HEK293 (cell line): Measurements from ENCODE around the gene SMURF2.
A peak's percentile ranks its signal among the peaks of the same experiment; 100 is the strongest.

Experiments used
- CTCF ChIA-PET: fragments of 350-600 bp; formaldehyde crosslinking; extraction: SDS; loops from one replicate; lab custom pipeline; 2021; ENCODE audit warnings: antibody characterized with exemption; lab: Yijun Ruan, JAX
- POLR2A ChIA-PET: fragments of 300-600 bp; formaldehyde crosslinking; extraction: SDS; loops from one replicate; lab custom pipeline; 2020; ENCODE audit warnings: antibody characterized with exemption, inconsistent platforms; lab: Yijun Ruan, JAX
- H3K27ac ChIP-seq: fragments of 200-500 bp; sonication (Bioruptor generic); 2 replicates; pipeline ENCODE4 v1.5.1; 2014; ENCODE audit warnings: low read depth, low read length, control low read depth, inconsistent platforms; ENCODE audit errors: extremely low read depth
- H3K36me3 ChIP-seq, 2 experiments: fragments of 200-500 bp in 1 of 2; sonication (Bioruptor generic) in 1 of 2; 1 replicate in 1 of 2; 2 replicates in 1 of 2; pipeline ENCODE4 v1.5.1; 2014 to 2017; ENCODE audit warnings: inconsistent platforms in 2 of 2, low read length in 2 of 2; ENCODE audit not compliant: control insufficient read depth in 2 of 2, insufficient read depth in 1 of 2
- H3K4me1 ChIP-seq: fragments of 200-500 bp; sonication (Bioruptor generic); 2 replicates; pipeline ENCODE4 v1.5.1; 2014; ENCODE audit warnings: mild to moderate bottlenecking, low read length, inconsistent platforms; ENCODE audit not compliant: control insufficient read depth, insufficient read depth
- H3K4me3 ChIP-seq: 2 replicates; pipeline ENCODE4 v1.5.1; 2011; ENCODE audit warnings: low read depth, mild to moderate bottlenecking, control low read depth, low read length, moderate library complexity
- H3K9me3 ChIP-seq: fragments of 200-500 bp; sonication (Bioruptor generic); 2 replicates; pipeline ENCODE4 v1.5.1; 2014; ENCODE audit warnings: low read depth, low read length, inconsistent platforms; ENCODE audit not compliant: control insufficient read depth, insufficient read depth
- BCL11A ChIP-seq: fragments of 450-650 bp; formaldehyde crosslinking; IDR thresholded peaks from 2 replicates; pipeline ENCODE4 v1.5.1; 2016; ENCODE audit warnings: low read depth, missing biosample characterization, missing genetic modification characterization
- BCL11B ChIP-seq: fragments of 450-650 bp; formaldehyde crosslinking; IDR thresholded peaks from 2 replicates; pipeline ENCODE4 v1.5.1; 2016; ENCODE audit warnings: low read depth, missing biosample characterization, missing genetic modification characterization
- EGR2 ChIP-seq: fragments of 450-650 bp; formaldehyde crosslinking; IDR thresholded peaks from 2 replicates; pipeline ENCODE4 v1.5.1; 2016; ENCODE audit warnings: low read depth, missing biosample characterization, missing genetic modification characterization
- INSM2 ChIP-seq: fragments of 450-650 bp; formaldehyde crosslinking; IDR thresholded peaks from 2 replicates; pipeline ENCODE4 v1.5.1; 2016; ENCODE audit warnings: missing biosample characterization, missing genetic modification characterization
- KLF1 ChIP-seq: fragments of 450-650 bp; formaldehyde crosslinking; IDR thresholded peaks from 2 replicates; pipeline ENCODE4 v1.5.1; 2016; ENCODE audit warnings: missing biosample characterization, missing genetic modification characterization
- KLF16 ChIP-seq: fragments of 450-650 bp; formaldehyde crosslinking; IDR thresholded peaks from 2 replicates; pipeline ENCODE4 v1.5.1; 2017; ENCODE audit warnings: missing biosample characterization, missing genetic modification characterization
- KLF8 ChIP-seq: fragments of 450-650 bp; formaldehyde crosslinking; IDR thresholded peaks from 2 replicates; pipeline ENCODE4 v1.5.1; 2016; ENCODE audit warnings: missing biosample characterization, missing genetic modification characterization
- OSR2 ChIP-seq: fragments of 450-650 bp; formaldehyde crosslinking; IDR thresholded peaks from 2 replicates; pipeline ENCODE4 v1.5.1; 2016; ENCODE audit warnings: missing biosample characterization, missing genetic modification characterization
- PRDM1 ChIP-seq: fragments of 450-650 bp; formaldehyde crosslinking; IDR thresholded peaks from 2 replicates; pipeline ENCODE4; 2016; ENCODE audit warnings: missing biosample characterization, missing genetic modification characterization
- PRDM2 ChIP-seq: fragments of 450-650 bp; formaldehyde crosslinking; IDR thresholded peaks from 2 replicates; pipeline ENCODE4 v1.5.1; 2016; ENCODE audit warnings: missing biosample characterization, missing genetic modification characterization, borderline replicate concordance
- SP2 ChIP-seq: fragments of 450-650 bp; formaldehyde crosslinking; IDR thresholded peaks from 2 replicates; pipeline ENCODE4 v1.5.1; 2016; ENCODE audit warnings: missing biosample characterization, missing genetic modification characterization
- SP3 ChIP-seq: fragments of 450-650 bp; formaldehyde crosslinking; IDR thresholded peaks from 2 replicates; pipeline ENCODE4 v1.5.1; 2016; ENCODE audit warnings: missing biosample characterization, missing genetic modification characterization
- ZBTB21 ChIP-seq: fragments of 450-650 bp; formaldehyde crosslinking; IDR thresholded peaks from 2 replicates; pipeline ENCODE4 v1.5.1; 2017; ENCODE audit warnings: missing biosample characterization, missing genetic modification characterization
- ZBTB48 ChIP-seq: fragments of 450-650 bp; formaldehyde crosslinking; IDR thresholded peaks from 2 replicates; pipeline ENCODE4 v1.5.1; 2016; ENCODE audit warnings: missing biosample characterization, missing genetic modification characterization
- ZFP37 ChIP-seq: fragments of 450-650 bp; formaldehyde crosslinking; IDR thresholded peaks from 2 replicates; pipeline ENCODE4 v1.5.1; 2016; ENCODE audit warnings: missing biosample characterization, missing genetic modification characterization
- ZFP69B ChIP-seq: fragments of 450-650 bp; formaldehyde crosslinking; IDR thresholded peaks from 2 replicates; pipeline ENCODE4 v1.5.1; 2016; ENCODE audit warnings: missing biosample characterization, missing genetic modification characterization
- ZNF16 ChIP-seq: fragments of 450-650 bp; formaldehyde crosslinking; IDR thresholded peaks from 2 replicates; pipeline ENCODE4 v1.5.1; 2016; ENCODE audit warnings: low read depth, missing biosample characterization, missing genetic modification characterization
- ZNF223 ChIP-seq: fragments of 450-650 bp; formaldehyde crosslinking; IDR thresholded peaks from 2 replicates; pipeline ENCODE4 v1.5.1; 2016; ENCODE audit warnings: missing biosample characterization, missing genetic modification characterization
- ZNF274 ChIP-seq, 2 experiments: fragments of 200-500 bp in 1 of 2; fragments of 450-650 bp in 1 of 2; sonication (Bioruptor generic) in 1 of 2; formaldehyde crosslinking in 1 of 2; IDR thresholded peaks; 2 replicates each; pipeline versions ENCODE4 v1.5.1 to v1.6.1; 2014 to 2016; ENCODE audit warnings: borderline replicate concordance in 1 of 2, inconsistent platforms in 1 of 2, low read length in 1 of 2, missing biosample characterization in 1 of 2, missing genetic modification characterization in 1 of 2
- ZNF335 ChIP-seq: fragments of 450-650 bp; formaldehyde crosslinking; conservative IDR thresholded peaks from 2 replicates; pipeline ENCODE4 v1.5.1; 2016; ENCODE audit warnings: missing biosample characterization, missing genetic modification characterization
- ZNF366 ChIP-seq: fragments of 450-650 bp; formaldehyde crosslinking; conservative IDR thresholded peaks from 2 replicates; pipeline ENCODE4 v1.5.1; 2016; ENCODE audit warnings: missing biosample characterization, missing genetic modification characterization
- ZNF391 ChIP-seq: fragments of 450-650 bp; formaldehyde crosslinking; IDR thresholded peaks from 2 replicates; pipeline ENCODE4 v1.5.1; 2016; ENCODE audit warnings: low read depth, missing biosample characterization, missing genetic modification characterization, borderline replicate concordance
- ZNF660 ChIP-seq: fragments of 450-650 bp; IDR thresholded peaks from 2 replicates; pipeline ENCODE4 v1.5.1; 2018; ENCODE audit warnings: missing biosample characterization, mild to moderate bottlenecking, missing genetic modification characterization
- ZNF791 ChIP-seq: fragments of 450-650 bp; formaldehyde crosslinking; IDR thresholded peaks from 2 replicates; pipeline ENCODE4 v1.5.1; 2016; ENCODE audit warnings: missing biosample characterization, missing genetic modification characterization
- ZSCAN16 ChIP-seq: fragments of 450-650 bp; formaldehyde crosslinking; IDR thresholded peaks from 2 replicates; pipeline ENCODE4 v1.5.1; 2016; ENCODE audit warnings: missing biosample characterization, missing genetic modification characterization
- ZSCAN30 ChIP-seq: fragments of 450-650 bp; IDR thresholded peaks from 2 replicates; pipeline ENCODE4 v1.5.1; 2018; ENCODE audit warnings: missing biosample characterization, mild to moderate bottlenecking, missing genetic modification characterization, moderate library complexity
- TF ChIP-seq, protein P1 (sequence below): fragments of 450-650 bp; formaldehyde crosslinking; IDR thresholded peaks from 2 replicates; pipeline ENCODE4 v1.5.1; 2016; ENCODE audit warnings: missing biosample characterization, missing genetic modification characterization

Gene SMURF2

GRCh38 chr17:64506576-64507412 lies 155.3 kb downstream of the SMURF2 start, which contains the start of gene CEP95 (continued):
- peak; percentile 56; the same call in 1 of the 2 replicates for TF ChIP-seq ZNF366 (tag by site-specific recombination)
- peak; percentile 92 for TF ChIP-seq SP3 (tag by site-specific recombination)
- TF ChIP-seq ZNF791 (tag by site-specific recombination), result no peak
- TF ChIP-seq ZNF391, result peak; percentile 74; the same call in 1 of the 2 replicates
- no peak for TF ChIP-seq OSR2 (tag by site-specific recombination)
- TF ChIP-seq ZBTB21, result peak; percentile 80
- peak; percentile 31; the same call in 1 of the 2 replicates for TF ChIP-seq ZBTB48
- TF ChIP-seq SP2 (tag by site-specific recombination), result peak; percentile 81
- peak; percentile 65 for TF ChIP-seq ZNF335 (tag by site-specific recombination)
- TF ChIP-seq ZNF16 (tag by site-specific recombination), result no peak
- TF ChIP-seq, all 188 proteins: peak for 68

DNA sequence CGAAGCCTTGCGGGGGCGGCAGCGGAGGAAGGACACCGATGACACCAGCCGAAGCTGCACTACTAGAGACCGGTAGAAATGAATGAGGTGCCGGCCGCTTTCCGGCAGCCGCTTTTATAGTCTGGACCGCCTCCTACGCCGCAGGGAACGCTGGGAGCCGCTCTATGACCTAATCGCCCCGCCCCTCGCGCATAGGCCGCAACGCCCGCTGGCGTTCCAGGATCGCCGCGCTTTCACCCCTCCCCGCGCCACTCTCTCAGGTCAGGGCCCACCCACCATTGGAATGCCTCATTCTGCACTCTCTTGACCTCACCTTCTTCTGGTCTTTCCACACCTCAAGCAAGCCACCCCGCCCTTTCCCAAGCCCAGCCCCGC lies 155.9 kb downstream of the SMURF2 start, which contains the start of gene DDX5:
Gene DDX5 (minus strand): TSS at position 89 of the 375 bp plus-strand sequence. CDS start 170 bp downstream, outside the sequence.
- ChIA-PET POLR2A (interaction anchor here (0.6 to 4.2 kb wide), 28 partner anchors 9 to 1859 kb away, joined by 3 to 146 read pairs (median 5); partner anchors contain the start of genes POLG2 and SMURF2), CTCF (interaction anchor here (0.6 to 1.9 kb wide), 2 partner anchors 85 to 929 kb away, joined by 3 to 10 read pairs; no protein-coding TSS in a partner anchor)
- H3K36me3 ChIP-seq, result peaks cover 45 to 66% of the 10 kb centered on the region in 2 experiments
- TF ChIP-seq SP3 (tag by site-specific recombination) (peak; percentile 91), ZNF335 (tag by site-specific recombination) (0 out of 2 replicates have a peak, but pooled peaks have one; percentile 1), ZFP37 (tag by site-specific recombination) (no peak), ZNF223 (peak; percentile 60; the same call in 1 of the 2 replicates), BCL11A (tag by site-specific recombination) (peak; percentile 88; the same call in 1 of the 2 replicates), BCL11B (tag by site-specific recombination) (peak; percentile 96), ZNF366 (tag by site-specific recombination) (peak; percentile 91), ZFP69B (tag by site-specific recombination) (peak; percentile 65; the same call in 1 of the 2 replicates), KLF1 (tag by site-specific recombination) (peak; percentile 99), ZNF274 (IDR thresholded peaks at IDR 0.05; ENCODE audit: low read length) (no peak), ZNF274 (tag by site-specific recombination; IDR thresholded peaks at IDR 0.05; ENCODE audit: borderline replicate concordance) (no peak), PRDM2 (tag by site-specific recombination) (no peak), INSM2 (tag by site-specific recombination) (peak; percentile 98), PRDM1 (peak; percentile 96), ZSCAN30 (tag by site-specific recombination) (peak; percentile 65; the same call in 1 of the 2 replicates), KLF16 (peak; percentile 33; the same call in 1 of the 2 replicates), KLF8 (tag by site-specific recombination) (peak; percentile 98), EGR2 (peak; percentile 53; the same call in 1 of the 2 replicates), ZNF660 (tag by site-specific recombination) (peak; percentile 59), ZSCAN16 (tag by site-specific recombination) (no peak)
- TF ChIP-seq, protein P1, sequence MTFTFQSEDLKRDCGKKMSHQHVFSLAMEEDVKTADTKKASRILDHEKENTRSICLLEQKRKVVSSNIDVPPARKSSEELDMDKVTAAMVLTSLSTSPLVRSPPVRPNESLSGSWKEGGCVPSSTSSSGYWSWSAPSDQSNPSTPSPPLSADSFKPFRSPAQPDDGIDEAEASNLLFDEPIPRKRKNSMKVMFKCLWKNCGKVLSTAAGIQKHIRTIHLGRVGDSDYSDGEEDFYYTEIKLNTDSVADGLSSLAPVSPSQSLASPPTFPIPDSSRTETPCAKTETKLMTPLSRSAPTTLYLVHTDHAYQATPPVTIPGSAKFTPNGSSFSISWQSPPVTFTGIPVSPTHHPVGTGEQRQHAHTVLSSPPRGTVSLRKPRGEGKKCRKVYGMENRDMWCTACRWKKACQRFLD (tag by site-specific recombination), result peak; percentile 97

More for the DNA sequence above, 155.9 kb downstream of the SMURF2 start, which contains the start of gene DDX5:
- 0 out of 2 replicates have a peak, but pooled peaks cover 4% of the 10 kb centered on the region for H3K4me1 ChIP-seq
- peak within 1 kb of the TSS; percentile 97 for H3K27ac ChIP-seq
- H3K9me3 ChIP-seq, result no peaks in the 10 kb centered on the region
- H3K4me3 ChIP-seq, result peak within 1 kb of the TSS; percentile 100
